Pons (tissue), 1 donor: ENCODE results near the gene NENF.

ENCODE experiments used
- DNase-seq: peaks from one replicate; pipeline ENCODE4 v3.0.0-alpha.2; 2016; ENCODE audit warnings: low spot score

Gene NENF

GRCh38 chr1:212431644-212432043 lies 1.1 kb upstream of the NENF start:
- no peak for DNase-seq

DNA sequence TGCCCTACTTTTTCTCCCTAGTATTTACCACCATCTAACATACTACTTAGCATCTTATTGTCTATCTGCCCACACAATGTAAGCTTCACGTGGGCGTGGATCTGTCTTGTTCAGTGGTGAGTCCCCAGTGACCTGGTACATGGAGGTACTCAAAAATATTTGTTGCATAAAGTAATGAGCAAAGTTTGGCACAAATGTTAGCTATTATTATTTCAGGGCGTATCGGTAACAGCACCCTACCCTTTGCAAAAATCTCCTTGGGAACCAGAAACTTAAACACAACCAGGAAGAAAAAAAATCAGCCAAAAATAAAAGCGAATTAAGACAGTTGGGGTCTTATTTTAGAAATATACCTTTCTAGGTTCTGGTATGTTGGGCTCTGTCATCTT lies 454 bp upstream of the NENF start:
- no peak for DNase-seq

- DNase-seq: peak; percentile 58
These were observed 1.1 kb downstream of the NENF start for GRCh38 chr1:212433577-212434462.

DNA sequence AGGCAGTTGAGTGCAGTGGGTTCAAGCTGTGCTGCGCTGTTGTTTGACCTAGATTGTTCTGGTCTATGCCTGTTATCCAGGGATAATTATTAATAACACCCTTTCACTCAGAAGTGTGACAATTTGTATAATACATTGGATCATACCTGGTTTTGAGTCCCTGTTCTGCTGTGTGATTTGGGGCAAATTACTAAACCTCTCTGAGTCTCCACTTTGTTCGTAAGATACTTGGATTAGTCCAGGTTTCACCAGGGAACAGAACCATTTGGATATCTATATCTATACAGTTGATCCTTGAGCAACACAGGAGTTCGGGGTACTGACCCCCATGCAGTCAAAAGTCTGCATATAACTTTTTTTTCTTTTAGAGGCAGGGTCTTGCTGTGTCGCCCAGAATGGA lies 2.3 kb downstream of the NENF start:
- no peak for DNase-seq

DNA sequence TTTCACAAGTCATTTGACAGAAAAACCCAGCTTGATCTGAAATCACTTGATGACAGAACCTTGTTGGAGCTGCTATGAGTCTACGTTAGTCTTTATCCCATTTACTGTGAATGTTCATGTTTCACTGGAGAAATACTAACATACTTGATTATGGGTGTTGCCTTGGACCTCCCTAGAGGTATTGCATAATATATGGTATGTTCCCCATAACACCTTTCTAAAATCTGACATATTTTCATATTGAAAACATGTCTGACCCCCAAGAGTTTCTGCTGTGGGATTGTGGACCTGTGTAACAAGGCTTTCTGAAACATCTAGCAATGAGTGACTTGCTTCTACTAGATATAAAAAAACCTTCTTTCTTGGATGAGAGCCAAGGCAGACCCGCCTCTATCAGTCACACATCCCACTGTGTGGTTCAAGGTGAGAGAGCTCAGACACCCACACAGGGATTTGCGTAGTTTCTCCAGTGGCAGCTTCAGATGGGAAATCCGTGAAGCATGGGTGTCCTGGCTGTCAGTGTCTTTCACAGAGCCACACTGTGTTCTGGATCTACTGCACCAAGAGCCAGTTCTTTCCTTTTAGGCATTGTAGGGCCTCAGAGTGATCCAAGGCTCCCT lies 4.6 kb downstream of the NENF start:
- no peak for DNase-seq

DNA sequence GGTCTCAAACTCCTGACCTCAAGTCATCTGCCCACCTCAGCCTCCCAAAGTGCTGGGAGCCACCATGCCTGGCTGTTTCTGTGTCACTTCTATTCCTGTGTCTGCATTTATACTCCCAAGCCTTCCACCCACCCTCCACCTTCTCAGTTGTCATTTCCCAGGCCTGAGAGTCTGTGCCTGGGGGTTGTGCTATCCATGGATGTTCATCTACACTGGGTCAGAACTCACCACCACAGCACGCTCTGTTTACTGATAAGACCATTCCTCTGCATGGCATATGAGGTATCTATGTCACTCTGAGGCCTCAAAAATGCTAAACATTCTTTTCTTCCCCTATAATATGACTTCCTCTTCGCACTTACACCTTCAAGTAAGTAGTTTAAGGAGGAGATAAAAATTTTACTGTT lies 6.1 kb downstream of the NENF start:
- no peak for DNase-seq

DNA sequence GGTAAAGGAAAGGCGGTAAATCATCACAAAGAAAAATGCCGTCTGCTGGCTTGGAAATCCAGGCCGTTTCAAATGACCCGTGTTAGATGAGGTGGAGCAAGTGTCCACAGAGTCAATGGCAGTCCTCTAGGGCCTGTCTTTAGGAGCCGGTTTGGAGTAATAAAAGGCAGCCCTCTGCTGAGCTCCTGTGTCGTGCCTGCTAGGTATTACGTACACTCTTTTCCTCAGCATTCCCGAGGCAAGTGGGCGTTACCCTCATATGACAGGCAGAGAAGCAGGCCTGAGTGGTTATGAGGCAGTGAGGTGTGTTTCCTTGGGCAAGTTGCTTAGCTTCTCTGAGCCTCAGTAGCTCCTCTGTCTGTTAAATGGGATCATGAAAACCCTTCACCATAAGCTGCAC lies 7.7 kb downstream of the NENF start:
- DNase-seq: no peak

GRCh38 chr1:212442408-212442807 lies 9.7 kb downstream of the NENF start:
- no peak for DNase-seq

DNA sequence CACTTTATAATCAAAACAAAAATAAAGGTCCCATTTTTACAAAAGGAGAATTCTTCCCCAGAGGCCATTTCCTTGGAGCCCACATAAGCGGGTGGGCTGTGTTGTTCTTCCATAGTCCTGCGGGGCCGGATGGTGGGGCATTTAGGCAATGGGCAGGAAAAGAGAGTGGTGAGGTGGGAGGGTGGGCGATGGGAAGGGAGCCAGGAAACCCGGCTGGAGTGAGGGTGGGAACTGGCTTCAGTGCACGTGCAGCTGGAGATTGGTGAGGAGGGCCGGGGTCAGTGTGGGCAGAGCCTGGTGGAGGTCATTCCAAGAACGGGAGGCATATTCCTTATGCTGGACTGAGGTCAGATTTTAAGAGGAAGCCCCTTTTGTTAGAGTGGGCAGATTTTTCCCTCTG lies 13.6 kb downstream of the NENF start:
- no peak for DNase-seq

DNA sequence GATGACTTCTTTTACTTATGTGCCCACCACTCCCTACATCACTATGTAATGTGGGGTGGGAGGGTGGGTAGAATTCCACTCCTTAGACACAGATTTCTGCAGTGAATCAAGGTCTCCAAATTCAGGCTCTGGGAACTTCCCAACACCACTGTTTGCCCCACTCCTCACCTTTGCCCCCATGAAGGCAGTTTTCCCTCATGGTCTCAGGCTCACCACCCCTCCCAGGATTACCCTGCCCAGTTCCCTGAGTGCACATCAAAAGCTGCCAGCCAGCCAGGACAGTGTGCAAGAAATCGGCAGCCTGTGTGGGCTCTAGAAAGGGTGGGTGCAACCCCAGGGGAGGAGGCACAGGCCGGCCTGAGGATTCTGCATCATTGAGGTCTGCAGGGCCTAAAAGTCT lies 14.8 kb downstream of the NENF start:
- no peak for DNase-seq

DNA sequence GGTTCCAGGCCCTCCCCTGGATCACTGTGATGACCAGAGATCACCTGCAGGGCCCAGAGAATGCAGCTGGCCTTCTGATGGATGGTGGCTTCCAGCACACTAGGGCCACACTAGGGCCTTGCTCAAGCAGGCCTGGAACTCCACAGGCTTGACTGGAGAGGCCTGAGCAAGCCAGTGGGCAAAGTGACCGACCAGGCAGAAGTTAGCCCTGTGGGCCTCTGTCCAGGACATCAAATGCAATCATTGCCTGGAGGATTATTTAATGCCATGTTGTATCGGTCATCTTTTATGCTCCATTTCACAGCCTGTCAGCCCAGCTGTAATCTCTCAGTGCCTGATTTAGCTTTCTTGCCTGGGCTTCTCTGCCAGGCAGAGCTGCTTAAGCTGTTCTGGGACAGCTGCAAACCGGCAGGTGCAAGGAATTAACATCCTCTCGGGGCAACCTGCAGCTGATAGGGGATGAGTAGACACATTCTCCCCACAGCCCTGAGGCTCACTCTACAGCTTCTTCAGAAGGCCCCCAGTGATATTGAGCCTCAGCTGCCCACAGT lies 17.7 kb downstream of the NENF start:
- DNase-seq: peak; percentile 48

DNA sequence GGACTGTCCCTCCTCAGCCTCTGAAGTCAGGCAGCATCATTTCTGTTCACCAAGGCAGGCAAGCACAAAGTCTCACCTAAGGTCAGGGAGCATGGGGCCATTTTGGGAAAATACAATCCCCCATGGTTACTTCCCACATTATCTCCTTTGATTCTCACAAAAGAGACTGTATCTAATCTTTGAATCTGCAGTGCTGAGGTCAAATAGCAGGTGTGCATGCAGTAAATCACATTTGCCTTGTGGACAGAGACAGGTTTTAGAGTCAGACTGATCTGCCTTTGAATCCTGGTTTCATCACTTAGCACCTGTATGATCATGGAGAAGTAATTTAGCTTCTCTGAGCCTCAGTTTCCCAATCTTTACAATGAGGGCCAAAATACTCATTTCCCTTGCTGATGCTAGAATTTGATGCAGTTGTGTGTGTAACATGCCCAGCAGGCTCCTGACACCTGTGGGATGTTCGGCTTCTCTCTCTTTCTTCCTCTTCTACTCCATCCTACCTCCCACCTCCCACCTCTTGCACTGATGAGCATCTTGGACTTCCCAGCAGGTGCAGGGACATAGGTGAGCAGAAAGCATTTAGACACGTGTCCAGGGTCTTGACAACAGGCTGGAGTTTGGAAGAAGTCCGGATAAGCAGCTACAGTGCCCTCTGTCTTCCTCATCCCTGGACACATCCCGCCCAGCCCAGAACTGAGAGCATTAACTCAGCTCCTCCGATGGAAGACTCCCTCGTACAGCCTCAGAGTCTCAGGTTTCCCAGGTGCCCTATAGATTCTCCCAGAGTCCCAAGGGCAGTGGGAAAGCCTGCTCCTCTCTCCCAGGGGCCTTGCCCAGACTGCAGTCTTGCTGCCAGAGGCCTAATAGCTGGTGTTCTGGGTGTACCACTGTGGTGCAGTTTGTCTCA lies 18.9 kb downstream of the NENF start:
- DNase-seq: no peak

DNA sequence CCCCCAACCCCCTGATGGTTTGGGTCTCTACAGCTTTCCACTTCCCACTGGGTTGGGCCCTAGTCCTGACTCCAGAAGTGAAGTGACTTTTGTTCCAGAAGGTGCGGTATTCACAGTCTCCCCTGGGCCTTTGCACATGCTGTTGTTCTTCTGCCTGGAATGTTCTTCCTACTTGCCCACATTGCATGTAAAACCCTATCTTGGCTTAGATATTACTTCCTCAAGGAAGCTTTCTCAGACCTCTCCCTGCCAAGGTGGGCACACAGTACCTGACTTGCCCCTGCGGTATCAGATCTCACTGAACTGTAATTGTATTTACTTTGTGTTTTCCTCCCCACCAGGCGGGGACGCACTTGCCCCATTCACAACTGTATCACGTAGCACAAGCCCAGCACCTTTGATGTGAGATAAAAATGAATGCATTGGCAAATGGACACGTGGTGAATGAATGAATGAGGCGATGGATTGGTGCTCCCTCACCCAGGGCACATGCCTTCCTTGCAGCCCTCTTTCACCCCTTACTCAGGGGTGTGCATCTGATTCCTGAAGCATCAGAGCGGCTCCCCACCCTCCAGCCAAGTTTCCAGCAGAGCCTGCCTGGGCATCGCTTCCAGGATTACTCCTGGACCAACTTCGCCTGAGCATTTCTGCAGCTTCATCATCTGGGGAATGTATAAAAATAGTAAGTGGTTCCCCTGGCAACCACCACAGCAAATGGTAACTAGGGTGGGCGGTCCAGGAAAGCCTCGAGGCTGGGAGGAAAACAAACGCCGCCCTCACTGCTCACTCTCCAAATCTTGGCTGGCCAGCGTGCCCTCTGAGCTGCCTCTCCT lies 19.8 kb downstream of the NENF start:
- no peak for DNase-seq

GRCh38 chr1:212453156-212453857 lies 20.6 kb downstream of the NENF start:
- DNase-seq: no peak

GRCh38 chr1:212454741-212455140 lies 22.0 kb downstream of the NENF start:
- DNase-seq: no peak

- no peak for DNase-seq
These were observed 22.7 kb downstream of the NENF start for GRCh38 chr1:212455401-212455800.

- DNase-seq: peak; percentile 91
These were observed 23.2 kb downstream of the NENF start for GRCh38 chr1:212455803-212456528.

DNA sequence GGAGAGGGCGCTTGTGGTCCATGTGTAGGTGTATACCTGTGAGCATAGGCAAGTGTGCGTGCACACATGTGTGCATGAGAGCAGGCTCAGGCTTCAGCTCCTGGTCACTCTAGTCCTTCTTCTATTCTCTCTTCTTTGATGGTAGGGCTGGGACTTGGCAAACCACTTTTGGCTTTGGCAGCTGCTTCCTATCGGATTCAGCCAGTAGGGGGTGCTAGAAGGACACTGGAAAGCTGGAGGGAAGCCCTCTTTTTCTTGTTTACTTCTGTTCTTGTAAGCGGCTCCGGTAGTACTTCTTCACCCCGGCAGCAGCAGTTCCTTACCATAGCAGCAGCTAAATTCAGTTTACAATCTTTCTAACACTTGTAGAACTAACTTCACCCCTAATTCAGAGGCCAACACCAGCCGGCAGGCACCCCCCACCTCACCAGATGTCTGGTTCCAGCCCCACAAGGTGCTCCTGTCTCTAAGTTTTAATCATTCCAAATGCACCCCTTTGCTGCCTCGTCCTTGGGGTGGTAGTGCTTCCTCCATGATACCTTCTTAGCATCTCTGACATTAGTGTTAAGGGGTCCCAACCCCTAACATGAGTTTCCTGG lies 25.1 kb downstream of the NENF start:
- DNase-seq: peak; percentile 69

DNA sequence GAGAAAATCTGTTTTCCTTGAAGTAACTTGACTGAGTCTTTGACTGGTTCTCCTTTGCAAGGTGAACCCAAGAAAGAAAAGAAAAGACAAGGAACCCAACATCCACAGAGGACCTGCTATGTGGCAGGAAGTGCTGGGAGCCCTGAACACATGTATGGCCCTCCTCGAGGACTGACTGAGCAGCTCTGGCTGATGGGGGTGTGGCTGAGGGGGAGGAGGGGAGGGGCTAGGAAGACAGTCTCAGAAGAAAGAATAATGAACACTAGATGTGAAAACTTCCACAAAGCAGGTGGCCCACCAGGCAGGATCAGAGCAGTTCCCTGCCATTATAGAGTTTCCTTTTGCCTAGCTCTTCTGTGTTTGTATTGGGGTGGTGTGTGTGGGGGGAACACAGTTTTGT lies 26.1 kb downstream of the NENF start:
- no peak for DNase-seq

DNA sequence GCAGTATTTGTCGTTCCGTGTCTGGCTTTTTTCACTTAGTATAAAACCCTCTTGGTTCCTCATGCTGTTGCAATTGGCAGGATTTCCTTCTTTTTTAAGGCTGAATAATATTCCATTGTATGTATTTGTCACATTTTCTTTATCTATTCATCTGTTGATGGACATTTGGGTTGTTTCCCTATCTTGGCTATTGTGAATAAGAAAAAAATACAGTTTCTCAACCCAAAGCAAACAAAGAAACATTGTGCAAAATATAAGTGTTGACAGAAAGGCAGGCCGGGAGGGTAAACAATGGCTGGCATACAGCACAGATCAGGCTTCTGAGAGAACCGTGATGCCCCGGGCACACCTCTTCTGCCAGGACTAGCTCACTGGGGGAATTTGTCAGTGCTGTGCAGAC lies 26.9 kb downstream of the NENF start:
- peak; percentile 99 for DNase-seq
